GM18951 (cell line): ENCODE results near the gene KCNH1.

ENCODE experiments used
- POLR2A ChIP-seq: IDR thresholded peaks from 4 replicates; pipeline ENCODE4 v1.6.1; 2011; ENCODE audit warnings: mild to moderate bottlenecking; ENCODE audit not compliant: insufficient read length, insufficient read depth; ENCODE audit errors: extremely low read depth
- in situ Hi-C: fragments of 300-500 bp; cut with MboI; formaldehyde crosslinking; loops from one replicate; pipeline ENCODE4 v1.12.0; 2022; ENCODE audit warnings: low sequenced_read_pairs, mixed read lengths, inconsistent platforms; ENCODE audit not compliant: unreplicated experiment

The KCNH1 gene

DNA sequence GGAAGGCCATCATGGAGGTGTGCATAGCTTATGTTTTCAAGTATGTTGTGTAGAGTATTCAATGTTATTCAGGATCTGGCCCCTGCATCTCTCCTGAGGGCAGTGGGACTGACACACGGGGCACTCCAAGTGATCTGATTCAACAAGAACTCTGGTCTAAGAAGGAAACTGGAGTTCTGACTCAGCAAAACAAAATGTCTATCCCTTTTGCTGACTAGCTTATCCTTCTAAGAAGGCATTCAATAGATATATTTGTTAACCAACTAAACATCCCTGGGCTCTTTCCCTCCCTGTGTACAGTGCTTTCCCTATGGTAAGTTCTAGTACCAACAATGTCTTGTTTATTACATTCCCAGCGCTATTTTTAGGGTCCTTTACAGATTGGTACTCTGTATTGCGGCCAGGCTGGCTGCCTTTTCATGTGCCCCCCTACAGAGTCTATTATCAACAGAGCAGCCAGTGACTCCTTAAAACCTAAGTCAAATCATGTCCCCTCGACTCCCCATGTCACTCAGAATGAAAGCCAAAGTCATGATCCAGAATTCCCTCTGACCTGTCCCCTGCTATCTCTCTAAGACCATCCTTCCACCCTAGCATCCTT is 304.9 kb downstream of the KCNH1 start:
- no peak for TF ChIP-seq POLR2A
- in situ Hi-C loops = no loop called here

DNA sequence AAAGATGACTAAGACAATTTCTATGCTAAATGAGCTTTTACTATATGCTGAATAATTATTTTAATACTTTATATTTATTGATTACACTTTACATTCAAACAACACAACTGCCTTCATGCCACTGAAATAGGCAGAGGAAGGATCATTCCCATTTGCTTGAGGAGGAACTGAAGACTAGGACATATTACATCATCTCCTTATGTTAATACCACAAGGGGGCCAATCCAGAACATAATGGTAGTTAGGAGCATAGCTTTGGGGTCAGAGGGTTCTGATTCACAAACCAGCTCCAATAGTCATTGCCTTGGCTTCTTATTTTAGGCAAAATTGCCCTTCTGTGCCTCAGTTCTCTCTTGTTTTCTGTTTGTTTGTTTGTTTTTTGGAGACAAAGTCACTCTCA is 306.5 kb downstream of the KCNH1 start:
- in situ Hi-C loops = no loop called here
- no peak for TF ChIP-seq POLR2A

DNA sequence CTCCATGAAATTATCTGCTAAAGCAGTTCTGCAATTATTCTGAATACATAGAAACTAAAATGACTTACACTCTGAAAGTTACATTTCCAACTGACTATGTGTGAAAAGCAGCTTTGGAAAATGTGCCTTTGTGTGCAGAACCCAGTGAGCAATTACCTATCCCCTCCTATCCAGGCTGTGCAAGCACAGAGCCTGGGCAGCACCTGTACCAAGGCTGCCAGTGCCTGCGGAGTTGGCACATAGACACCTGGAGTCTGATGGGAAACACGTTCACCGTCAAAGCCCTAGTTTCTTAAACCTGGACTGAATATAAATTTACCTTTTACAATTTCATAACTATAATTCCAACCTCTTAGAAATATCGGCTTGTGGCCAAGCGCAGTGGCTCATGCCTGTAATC is 307.3 kb downstream of the KCNH1 start:
- TF ChIP-seq POLR2A = no peak
- in situ Hi-C loops = no loop called here

GRCh38 chr1:210822932-210823331 is 311.0 kb downstream of the KCNH1 start:
- in situ Hi-C loops = no loop called here
- TF ChIP-seq POLR2A = no peak

- in situ Hi-C loops = no loop called here
- TF ChIP-seq POLR2A = no peak
Observed at GRCh38 chr1:210822241-210822640, 311.7 kb downstream of the KCNH1 start.

DNA sequence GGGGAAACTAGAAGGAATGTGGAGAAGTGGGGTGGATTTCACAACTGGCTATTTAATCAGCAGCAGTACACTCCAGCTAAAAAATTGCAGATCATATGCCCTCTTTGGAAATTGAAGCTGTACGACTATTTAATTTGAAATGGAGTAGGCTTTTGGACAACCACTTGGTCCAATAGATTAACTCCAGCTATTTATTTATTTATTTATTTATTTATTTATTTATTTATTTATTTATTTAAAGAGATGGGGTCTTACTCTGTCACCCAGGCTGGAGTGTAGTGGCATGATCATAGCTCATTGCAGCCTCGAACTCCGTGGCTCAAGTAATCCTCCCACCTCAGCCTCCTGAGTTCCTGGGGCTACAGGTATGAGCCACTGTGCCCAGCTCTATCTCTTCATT is 312.3 kb downstream of the KCNH1 start:
- in situ Hi-C loops = no loop called here
- no peak for TF ChIP-seq POLR2A

GRCh38 chr1:210819266-210819665 is 314.7 kb downstream of the KCNH1 start:
- in situ Hi-C loops = no loop called here

GRCh38 chr1:210817385-210818275 is 316.3 kb downstream of the KCNH1 start:
- in situ Hi-C loops = no loop called here
- no peak for TF ChIP-seq POLR2A

More at GRCh38 chr1:210819266-210819665, 314.7 kb downstream of the KCNH1 start:
- TF ChIP-seq POLR2A = no peak

- in situ Hi-C loops = no loop called here
- no peak for TF ChIP-seq POLR2A
Observed at GRCh38 chr1:210815641-210816550, 318.1 kb downstream of the KCNH1 start.

DNA sequence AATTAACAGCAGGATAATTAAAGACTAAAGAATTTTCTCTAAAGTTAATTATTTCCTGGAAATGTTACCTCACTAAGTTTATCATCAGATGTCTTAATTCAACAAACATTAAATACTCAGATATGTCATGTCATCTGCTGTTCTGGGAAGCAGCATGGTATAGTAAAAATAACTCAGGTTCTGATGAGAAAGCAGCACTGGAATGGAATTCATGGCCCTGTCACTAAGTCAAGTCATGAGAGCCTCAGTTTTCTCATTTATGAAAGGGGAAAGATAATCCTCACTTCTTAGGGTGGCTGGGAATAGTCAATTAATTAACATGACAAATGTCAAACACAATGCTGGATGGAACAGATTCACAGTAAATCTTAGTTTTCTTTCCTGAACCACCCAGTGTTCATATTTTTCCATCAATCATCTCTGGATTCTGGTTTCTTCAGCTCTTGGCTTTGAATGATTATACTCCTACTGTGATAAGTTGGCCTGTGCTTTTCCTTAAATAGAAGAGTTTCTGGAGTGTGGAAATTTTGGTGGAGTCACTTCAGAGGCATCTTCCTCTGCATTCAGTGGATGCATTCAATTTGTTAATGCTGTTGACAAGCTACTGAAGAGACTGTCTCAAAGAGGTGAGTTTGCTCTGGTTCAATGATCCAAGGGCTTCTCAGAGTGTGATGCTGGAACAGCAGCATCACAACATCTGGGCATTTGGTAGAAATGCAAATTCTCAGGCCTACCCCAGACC is 319.4 kb downstream of the KCNH1 start:
- no peak for TF ChIP-seq POLR2A
- in situ Hi-C loops = no loop called here

GRCh38 chr1:210801501-210801900 is 332.4 kb downstream of the KCNH1 start:
- TF ChIP-seq POLR2A = no peak
- in situ Hi-C loops = no loop called here

- TF ChIP-seq POLR2A = no peak
- in situ Hi-C loops = no loop called here
Observed at GRCh38 chr1:210800756-210801155, 333.2 kb downstream of the KCNH1 start.
